Peyer's patch (tissue), 4 donors: ENCODE data around the gene ASPN. TPM values are rescaled to one million over a fixed set of nuclear protein-coding genes. Genes with fewer than 3 reads are reported as not detected.

ENCODE experiments used
- DNase-seq, 3 donors: peaks; one replicate each; pipeline ENCODE4 v3.0.0-alpha.2; 2017 to 2019
- H3K27ac ChIP-seq, 4 donors: fragments of 200-600 bp; sonication (generic); one replicate each; pipeline ENCODE4 v1.5.1; 2016 to 2019
- H3K27me3 ChIP-seq, 2 donors: fragments of 200-600 bp; sonication (generic); one replicate each; pipeline ENCODE4 v1.5.1; 2019
- H3K36me3 ChIP-seq, 3 donors: fragments of 200-600 bp; sonication (generic); one replicate each; pipeline ENCODE4 v1.5.1; 2016 to 2019
- H3K4me1 ChIP-seq, 4 donors: fragments of 200-600 bp; sonication (generic); one replicate each; pipeline ENCODE4 v1.5.1; 2016 to 2019
- H3K4me3 ChIP-seq, 4 donors: fragments of 200-600 bp; sonication (generic); 1 replicate in 3 of 4; 2 replicates in 1 of 4; pipeline ENCODE4 v1.5.1; 2016 to 2019; ENCODE audit warnings: mild to moderate bottlenecking in 1 of 4
- H3K9me3 ChIP-seq, 4 donors: fragments of 200-600 bp; sonication (generic); one replicate each; pipeline ENCODE4 v1.5.1; 2016 to 2019; ENCODE audit warnings: mild to moderate bottlenecking in 1 of 4
- POLR2A ChIP-seq, 2 donors: fragments of 450-650 bp; IDR thresholded peaks; one replicate each; pipeline ENCODE4 v1.5.1; 2017; ENCODE audit warnings: antibody characterized with exemption in 2 of 2, mild to moderate bottlenecking in 2 of 2, moderate library complexity in 2 of 2
- total RNA-seq, 4 donors: library from RNA; depleted of rRNA; stranded (reverse); fragments of >200 nt; gene quantifications; one replicate each; pipeline ENCODE4 v1.1.0, GENCODE V29; 2016
- TF ChIP-seq, protein P1 (sequence below), 6 experiments: fragments of 450-650 bp in 4 of 6; fragments of 200-600 bp in 2 of 6; sonication (generic) in 1 of 6; IDR thresholded peaks; one replicate each; pipeline ENCODE4 v1.5.1; 2017 to 2019; ENCODE audit warnings: antibody characterized with exemption in 6 of 6, mild to moderate bottlenecking in 3 of 6, moderate library complexity in 1 of 6

The ASPN gene
- total RNA-seq, 4 donors from 2014 or later: 2.5 to 4.7 (median 4.4) TPM

DNA sequence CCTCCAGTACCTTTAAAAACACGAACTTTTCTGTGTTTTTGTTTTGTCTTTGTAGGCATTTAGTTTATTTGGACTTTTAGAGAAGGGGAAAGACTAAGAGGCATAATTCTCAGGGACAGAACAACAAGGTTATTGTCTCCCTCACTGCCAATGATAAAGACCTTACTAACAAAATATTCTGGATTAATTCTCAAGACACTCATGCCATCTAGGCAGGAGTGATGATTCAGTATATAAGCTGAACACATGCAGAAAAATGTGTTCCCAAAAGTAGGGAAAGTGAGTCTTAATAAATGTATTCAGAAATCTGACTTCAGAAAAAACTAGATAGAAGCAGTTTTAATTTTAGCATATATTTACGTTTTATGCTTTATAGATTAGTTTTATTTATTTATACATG, 17.4 kb upstream of the ASPN start:
- H3K36me3 ChIP-seq: no peaks in the 10 kb centered on the region
- H3K27ac ChIP-seq: no peak overlapping the region
- no peak overlapping the region for H3K4me3 ChIP-seq
- H3K27me3 ChIP-seq: no peaks in the 10 kb centered on the region
- no peaks in the 10 kb centered on the region for H3K4me1 ChIP-seq
- TF ChIP-seq, protein P1, sequence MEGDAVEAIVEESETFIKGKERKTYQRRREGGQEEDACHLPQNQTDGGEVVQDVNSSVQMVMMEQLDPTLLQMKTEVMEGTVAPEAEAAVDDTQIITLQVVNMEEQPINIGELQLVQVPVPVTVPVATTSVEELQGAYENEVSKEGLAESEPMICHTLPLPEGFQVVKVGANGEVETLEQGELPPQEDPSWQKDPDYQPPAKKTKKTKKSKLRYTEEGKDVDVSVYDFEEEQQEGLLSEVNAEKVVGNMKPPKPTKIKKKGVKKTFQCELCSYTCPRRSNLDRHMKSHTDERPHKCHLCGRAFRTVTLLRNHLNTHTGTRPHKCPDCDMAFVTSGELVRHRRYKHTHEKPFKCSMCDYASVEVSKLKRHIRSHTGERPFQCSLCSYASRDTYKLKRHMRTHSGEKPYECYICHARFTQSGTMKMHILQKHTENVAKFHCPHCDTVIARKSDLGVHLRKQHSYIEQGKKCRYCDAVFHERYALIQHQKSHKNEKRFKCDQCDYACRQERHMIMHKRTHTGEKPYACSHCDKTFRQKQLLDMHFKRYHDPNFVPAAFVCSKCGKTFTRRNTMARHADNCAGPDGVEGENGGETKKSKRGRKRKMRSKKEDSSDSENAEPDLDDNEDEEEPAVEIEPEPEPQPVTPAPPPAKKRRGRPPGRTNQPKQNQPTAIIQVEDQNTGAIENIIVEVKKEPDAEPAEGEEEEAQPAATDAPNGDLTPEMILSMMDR (IDR thresholded peaks at IDR 0.05): no peak
- TF ChIP-seq POLR2A (IDR thresholded peaks at IDR 0.05): no peak
- no peaks in the 10 kb centered on the region for H3K9me3 ChIP-seq
- DNase-seq: no peak

DNA sequence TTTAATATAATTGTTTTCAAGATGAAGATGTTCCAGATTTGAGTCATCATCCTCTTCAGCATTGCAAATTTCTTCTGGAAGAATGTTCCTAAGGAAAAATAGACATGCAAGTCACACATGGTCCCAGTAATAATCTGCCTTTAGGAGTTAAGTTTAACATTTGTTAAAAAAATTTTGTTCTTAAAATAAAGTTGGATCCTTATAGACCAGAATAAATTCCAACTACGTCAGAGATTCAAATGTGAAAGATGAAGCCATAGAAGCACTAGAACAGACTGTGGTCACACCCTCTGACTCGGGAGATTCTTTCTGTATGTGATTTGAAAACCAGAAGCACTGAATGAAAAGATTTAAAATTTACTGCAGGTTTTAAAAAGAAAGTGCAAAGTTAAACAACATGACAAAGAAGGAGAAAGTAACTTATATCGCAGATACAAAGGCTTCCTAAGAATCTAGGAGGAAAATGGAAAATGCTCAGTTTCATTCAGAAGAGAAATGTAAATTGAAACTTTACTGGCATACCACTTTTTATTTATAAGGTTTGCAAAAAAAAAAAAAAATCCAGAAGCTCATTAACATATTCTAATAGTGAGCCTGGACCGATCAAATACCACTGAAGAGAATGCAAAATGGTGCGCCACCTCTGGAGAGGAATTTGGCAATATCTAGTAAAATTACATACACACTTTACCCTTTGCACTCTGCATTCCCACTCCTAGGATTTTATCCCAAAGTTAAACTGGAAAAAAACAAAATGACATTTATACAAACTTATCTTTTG, 14.3 kb upstream of the ASPN start:
- Histone ChIP-seq H3K36me3 (no peaks in the 10 kb centered on the region), H3K27ac (no peak overlapping the region)

DNA sequence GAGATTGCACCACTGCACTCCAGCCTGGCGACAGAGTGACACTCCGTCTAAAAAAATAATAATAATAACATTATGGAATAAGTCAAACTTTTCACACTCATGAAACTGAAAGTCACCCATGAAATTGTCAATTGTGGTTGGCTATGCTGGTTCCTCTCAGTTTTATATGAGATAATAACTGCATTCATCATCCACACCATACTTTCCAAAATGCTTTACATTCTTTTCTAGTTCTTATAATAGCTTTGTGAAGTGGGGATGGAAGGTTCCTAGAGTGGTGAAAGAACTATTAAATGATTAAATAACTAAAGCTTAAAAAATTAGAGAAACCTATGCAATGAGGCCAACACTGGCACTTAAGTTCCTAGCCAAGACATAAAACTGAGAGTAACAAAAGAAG, 12.6 kb upstream of the ASPN start:
- H3K4me1 ChIP-seq: no peaks in the 10 kb centered on the region
- H3K9me3 ChIP-seq: no peaks in the 10 kb centered on the region
- no peak overlapping the region for H3K27ac ChIP-seq
- no peak overlapping the region for H3K4me3 ChIP-seq
- H3K27me3 ChIP-seq: no peaks in the 10 kb centered on the region
- TF ChIP-seq, protein P1 (IDR thresholded peaks at IDR 0.05): no peak
- TF ChIP-seq POLR2A (IDR thresholded peaks at IDR 0.05): no peak
- no peaks in the 10 kb centered on the region for H3K36me3 ChIP-seq
- DNase-seq: no peak

More for the DNA sequence above, 14.3 kb upstream of the ASPN start:
- no peak for TF ChIP-seq POLR2A (IDR thresholded peaks at IDR 0.05)
- TF ChIP-seq, protein P1 (IDR thresholded peaks at IDR 0.05): no peak
- Histone ChIP-seq H3K27me3 (no peaks in the 10 kb centered on the region), H3K9me3 (no peaks in the 10 kb centered on the region), H3K4me1 (no peaks in the 10 kb centered on the region), H3K4me3 (no peak overlapping the region)
- no peak for DNase-seq

DNA sequence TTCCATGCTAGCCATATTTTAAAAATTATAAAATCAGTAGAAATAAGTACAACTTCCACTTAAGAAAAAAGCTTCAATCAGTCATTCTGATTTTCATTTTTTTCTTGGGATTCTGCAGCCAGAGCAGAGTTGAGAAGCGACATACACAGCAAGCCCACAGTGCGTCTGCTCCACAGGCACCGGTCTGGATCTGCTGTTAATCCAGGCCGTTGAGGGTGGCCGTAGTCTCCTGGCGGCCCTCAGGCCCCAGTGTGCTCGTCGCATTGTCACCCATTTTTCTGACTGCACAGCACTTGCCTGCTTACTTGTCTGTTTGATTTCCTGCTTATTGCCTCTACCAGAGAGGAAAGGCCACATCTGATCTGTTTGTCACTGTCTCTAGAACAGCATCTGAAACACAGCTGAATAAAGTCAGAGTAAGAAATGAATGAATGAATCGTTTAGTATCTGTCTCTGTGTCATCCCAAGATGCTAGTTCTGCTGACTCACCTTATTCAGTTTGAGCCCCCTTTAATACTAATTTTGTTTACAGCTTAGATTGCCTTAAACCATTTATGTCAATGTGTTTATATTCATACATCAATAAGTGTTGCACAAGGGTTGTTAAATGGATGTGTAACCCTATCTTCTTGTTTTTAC, 11.6 kb upstream of the ASPN start:
- H3K27ac ChIP-seq: no peak overlapping the region
- DNase-seq: no peak
- no peaks in the 10 kb centered on the region for H3K4me1 ChIP-seq
- TF ChIP-seq POLR2A (IDR thresholded peaks at IDR 0.05): no peak
- TF ChIP-seq, protein P1 (IDR thresholded peaks at IDR 0.05): no peak
- no peaks in the 10 kb centered on the region for H3K9me3 ChIP-seq
- no peak overlapping the region for H3K4me3 ChIP-seq
- H3K36me3 ChIP-seq: no peaks in the 10 kb centered on the region
- no peaks in the 10 kb centered on the region for H3K27me3 ChIP-seq

DNA sequence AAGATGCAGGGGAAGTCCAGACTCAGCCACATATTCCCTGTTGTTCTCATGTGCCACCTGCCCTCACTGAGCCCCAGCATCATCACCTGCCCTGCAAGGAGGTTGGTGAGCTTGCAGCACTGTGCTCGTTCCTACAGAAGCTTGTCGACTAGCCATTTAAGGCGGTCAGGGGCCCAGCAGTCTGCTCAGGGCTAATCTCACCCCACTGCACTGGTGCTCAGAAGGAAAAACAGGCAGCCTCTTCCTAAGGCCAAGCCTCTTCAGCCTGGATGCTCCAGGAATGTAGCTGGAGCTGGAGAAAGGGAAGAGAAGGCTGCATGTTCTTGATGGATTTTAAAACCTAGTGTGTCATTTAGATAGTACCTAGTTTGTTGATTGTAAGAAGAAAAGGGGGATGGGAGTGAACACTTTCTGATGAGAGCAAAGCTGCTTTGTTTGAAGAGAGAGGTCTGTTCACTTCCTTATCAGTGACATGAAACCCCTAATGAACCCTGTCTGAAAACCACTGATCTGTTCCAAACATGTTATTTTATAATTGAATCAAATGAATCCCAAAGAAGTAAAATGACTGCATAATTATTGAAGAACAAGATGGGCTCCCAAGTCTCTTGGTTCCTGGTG, 10.6 kb upstream of the ASPN start:
- no peaks in the 10 kb centered on the region for H3K27me3 ChIP-seq
- no peak overlapping the region for H3K4me3 ChIP-seq
- no peaks in the 10 kb centered on the region for H3K36me3 ChIP-seq
- H3K9me3 ChIP-seq: no peaks in the 10 kb centered on the region
- no peaks in the 10 kb centered on the region for H3K4me1 ChIP-seq
- H3K27ac ChIP-seq: no peak overlapping the region
- no peak for DNase-seq
- TF ChIP-seq POLR2A (IDR thresholded peaks at IDR 0.05): no peak
- TF ChIP-seq, protein P1 (IDR thresholded peaks at IDR 0.05): no peak
